HepG2 (cell line): ENCODE measurements around the gene REEP3. TPM values are rescaled to one million over a fixed set of nuclear protein-coding genes. Genes with fewer than 3 reads are reported as not detected.

Source experiments
- ATRX ChIP-seq: sonication (generic); formaldehyde crosslinking; IDR thresholded peaks from 2 replicates; pipeline ENCODE4 v1.4.0; 2020; ENCODE audit warnings: missing genetic modification reagents, borderline replicate concordance
- FOSL2 ChIP-seq: sonication (generic); formaldehyde crosslinking; IDR thresholded peaks from 2 replicates; pipeline ENCODE4 v1.4.0; 2020; ENCODE audit warnings: missing genetic modification reagents
- RFX3 ChIP-seq: IDR thresholded peaks from 2 replicates; pipeline ENCODE4 v1.6.1; 2016; ENCODE audit warnings: missing biosample characterization, missing genetic modification reagents
- RORA ChIP-seq: sonication (generic); formaldehyde crosslinking; IDR thresholded peaks from 2 replicates; pipeline ENCODE4 v1.5.0; 2020; ENCODE audit warnings: mild to moderate bottlenecking, missing genetic modification reagents, moderate library complexity
- ZMAT3 ChIP-seq: sonication (generic); formaldehyde crosslinking; conservative IDR thresholded peaks from 2 replicates; pipeline ENCODE4 v1.7.0; 2021; ENCODE audit warnings: missing genetic modification reagents
- ZNF224 ChIP-seq: sonication (generic); formaldehyde crosslinking; IDR thresholded peaks from 2 replicates; pipeline ENCODE4 v1.5.0; 2020; ENCODE audit warnings: mild to moderate bottlenecking, missing genetic modification reagents
- ZNF263 ChIP-seq: sonication (generic); formaldehyde crosslinking; IDR thresholded peaks from 2 replicates; pipeline ENCODE4 v1.4.0; 2020; ENCODE audit warnings: missing genetic modification reagents
- polyA plus RNA-seq, 8 experiments: library from polyadenylated mRNA; depleted of rRNA in 3 of 8; stranded (reverse) in 7 of 8; unstranded in 1 of 8; fragments of >200 nt; fragmentation: Illumina TruSeq in 4 of 8; extraction: Trizol in 4 of 8; gene quantifications; 2 replicates each; pipeline versions ENCODE4 v1.2.1 to v1.2.3, GENCODE V29; 2011 to 2016; ENCODE audit warnings: low read depth in 4 of 8, missing spikeins in 1 of 8, mixed read lengths in 1 of 8; ENCODE audit not compliant: insufficient read depth in 1 of 8
- total RNA-seq, 5 experiments: library from RNA; depleted of rRNA; stranded (reverse); fragments of >200 nt; fragmentation: Illumina TruSeq; extraction: Trizol; gene quantifications; 2 replicates each; pipeline ENCODE4 v1.2.3, GENCODE V29; 2016; ENCODE audit warnings: low read depth in 1 of 5
- TF ChIP-seq, protein P1 (sequence below): sonication (generic); formaldehyde crosslinking; IDR thresholded peaks from 2 replicates; pipeline ENCODE4 v1.4.0; 2020; ENCODE audit warnings: missing genetic modification reagents, borderline replicate concordance
- TF ChIP-seq, protein P2 (sequence below): sonication (generic); formaldehyde crosslinking; IDR thresholded peaks from 2 replicates; pipeline ENCODE4 v1.5.1; 2020; ENCODE audit warnings: missing genetic modification reagents, mild to moderate bottlenecking, borderline replicate concordance

REEP3 gene
- total and polyA plus RNA-seq, 2 of the 13 experiments (the other 11 are each of a cell fraction or from before 2014, with no cell fraction given) = 7.1 to 31.4 TPM

DNA sequence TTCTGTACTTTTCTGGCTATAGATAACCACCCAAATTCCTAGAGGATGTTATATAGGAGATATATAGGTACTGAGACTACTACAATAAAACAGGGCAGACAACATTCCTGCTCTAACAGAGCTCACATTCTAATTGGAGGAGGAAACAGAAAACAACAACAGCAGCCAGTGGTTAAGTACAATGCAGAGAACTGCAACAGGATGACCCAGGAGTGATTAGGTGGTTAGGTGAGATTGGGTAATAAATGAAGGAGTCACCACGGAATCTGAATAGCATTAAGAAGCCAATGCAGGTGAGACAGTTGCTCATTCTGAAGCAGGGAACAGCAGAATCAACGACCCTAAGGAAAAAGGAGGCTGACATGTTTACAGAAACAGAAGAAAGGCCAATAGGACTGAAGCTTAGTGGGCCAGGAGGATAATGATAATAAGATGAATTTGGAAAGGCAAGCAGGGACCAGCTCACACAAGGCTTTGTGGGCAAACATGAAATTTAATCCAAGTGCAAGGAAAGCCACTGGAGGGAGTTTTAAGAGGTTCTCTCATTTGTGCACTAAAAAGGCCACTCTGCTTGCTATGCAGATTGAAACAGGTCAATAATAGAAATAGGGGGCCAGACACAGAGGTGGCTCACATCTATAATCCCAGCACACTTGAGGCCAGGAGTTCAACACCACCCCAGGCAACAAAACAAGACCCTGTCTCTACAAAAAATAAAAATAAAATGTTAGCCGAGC, 16.9 kb upstream of the REEP3 start (continued):
- TF ChIP-seq FOSL2 (CRISPR knock-in tag) = no peak
- TF ChIP-seq RORA (CRISPR knock-in tag) = no peak
- no peak for TF ChIP-seq RFX3 (CRISPR knock-in tag)
- TF ChIP-seq ZMAT3 (CRISPR knock-in tag) = no peak
- TF ChIP-seq ZNF224 (CRISPR knock-in tag) = no peak
- TF ChIP-seq, protein P1, sequence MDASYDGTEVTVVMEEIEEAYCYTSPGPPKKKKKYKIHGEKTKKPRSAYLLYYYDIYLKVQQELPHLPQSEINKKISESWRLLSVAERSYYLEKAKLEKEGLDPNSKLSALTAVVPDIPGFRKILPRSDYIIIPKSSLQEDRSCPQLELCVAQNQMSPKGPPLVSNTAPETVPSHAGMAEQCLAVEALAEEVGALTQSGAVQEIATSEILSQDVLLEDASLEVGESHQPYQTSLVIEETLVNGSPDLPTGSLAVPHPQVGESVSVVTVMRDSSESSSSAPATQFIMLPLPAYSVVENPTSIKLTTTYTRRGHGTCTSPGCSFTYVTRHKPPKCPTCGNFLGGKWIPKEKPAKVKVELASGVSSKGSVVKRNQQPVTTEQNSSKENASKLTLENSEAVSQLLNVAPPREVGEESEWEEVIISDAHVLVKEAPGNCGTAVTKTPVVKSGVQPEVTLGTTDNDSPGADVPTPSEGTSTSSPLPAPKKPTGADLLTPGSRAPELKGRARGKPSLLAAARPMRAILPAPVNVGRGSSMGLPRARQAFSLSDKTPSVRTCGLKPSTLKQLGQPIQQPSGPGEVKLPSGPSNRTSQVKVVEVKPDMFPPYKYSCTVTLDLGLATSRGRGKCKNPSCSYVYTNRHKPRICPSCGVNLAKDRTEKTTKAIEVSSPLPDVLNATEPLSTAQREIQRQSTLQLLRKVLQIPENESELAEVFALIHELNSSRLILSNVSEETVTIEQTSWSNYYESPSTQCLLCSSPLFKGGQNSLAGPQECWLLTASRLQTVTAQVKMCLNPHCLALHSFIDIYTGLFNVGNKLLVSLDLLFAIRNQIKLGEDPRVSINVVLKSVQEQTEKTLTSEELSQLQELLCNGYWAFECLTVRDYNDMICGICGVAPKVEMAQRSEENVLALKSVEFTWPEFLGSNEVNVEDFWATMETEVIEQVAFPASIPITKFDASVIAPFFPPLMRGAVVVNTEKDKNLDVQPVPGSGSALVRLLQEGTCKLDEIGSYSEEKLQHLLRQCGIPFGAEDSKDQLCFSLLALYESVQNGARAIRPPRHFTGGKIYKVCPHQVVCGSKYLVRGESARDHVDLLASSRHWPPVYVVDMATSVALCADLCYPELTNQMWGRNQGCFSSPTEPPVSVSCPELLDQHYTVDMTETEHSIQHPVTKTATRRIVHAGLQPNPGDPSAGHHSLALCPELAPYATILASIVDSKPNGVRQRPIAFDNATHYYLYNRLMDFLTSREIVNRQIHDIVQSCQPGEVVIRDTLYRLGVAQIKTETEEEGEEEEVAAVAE (CRISPR knock-in tag) = no peak
- TF ChIP-seq, protein P2, sequence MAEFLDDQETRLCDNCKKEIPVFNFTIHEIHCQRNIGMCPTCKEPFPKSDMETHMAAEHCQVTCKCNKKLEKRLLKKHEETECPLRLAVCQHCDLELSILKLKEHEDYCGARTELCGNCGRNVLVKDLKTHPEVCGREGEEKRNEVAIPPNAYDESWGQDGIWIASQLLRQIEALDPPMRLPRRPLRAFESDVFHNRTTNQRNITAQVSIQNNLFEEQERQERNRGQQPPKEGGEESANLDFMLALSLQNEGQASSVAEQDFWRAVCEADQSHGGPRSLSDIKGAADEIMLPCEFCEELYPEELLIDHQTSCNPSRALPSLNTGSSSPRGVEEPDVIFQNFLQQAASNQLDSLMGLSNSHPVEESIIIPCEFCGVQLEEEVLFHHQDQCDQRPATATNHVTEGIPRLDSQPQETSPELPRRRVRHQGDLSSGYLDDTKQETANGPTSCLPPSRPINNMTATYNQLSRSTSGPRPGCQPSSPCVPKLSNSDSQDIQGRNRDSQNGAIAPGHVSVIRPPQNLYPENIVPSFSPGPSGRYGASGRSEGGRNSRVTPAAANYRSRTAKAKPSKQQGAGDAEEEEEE = no peak
- no peak for TF ChIP-seq ZNF263 (CRISPR knock-in tag)
- TF ChIP-seq ATRX = no peak
